GM23338 (cell line): ENCODE data around the gene NSRP1. TPM values are rescaled to one million over a fixed set of nuclear protein-coding genes. Genes with fewer than 3 reads are reported as not detected.

Experiments
- ATAC-seq: fragments of 200-7000 bp; cut with Tn5 transposase; 3 replicates; pipeline ENCODE4 v1.9.1; 2020
- DNase-seq: peaks from one replicate; pipeline ENCODE4 v3.0.0-alpha.2; 2015; ENCODE audit warnings: low spot score
- H2AFZ ChIP-seq: fragments of 200-600 bp; sonication (generic); 2 replicates; pipeline ENCODE4 v1.8.0; 2016; ENCODE audit warnings: antibody characterized with exemption, mild to moderate bottlenecking, moderate library complexity
- H3F3A ChIP-seq: fragments of 200-600 bp; sonication (generic); replicated peaks from 2 replicates; pipeline ENCODE4 v1.8.0; 2017; ENCODE audit warnings: antibody characterized with exemption, mixed run types, low read depth
- H3K27ac ChIP-seq: fragments of 200-600 bp; sonication (generic); 2 replicates; pipeline ENCODE4 v1.6.1; 2016; ENCODE audit warnings: low read depth
- H3K27me3 ChIP-seq: fragments of 200-600 bp; sonication (generic); 2 replicates; pipeline ENCODE4 v1.8.0; 2016; ENCODE audit warnings: mild to moderate bottlenecking, mixed run types, moderate library complexity; ENCODE audit not compliant: insufficient read depth
- H3K36me3 ChIP-seq: fragments of 200-600 bp; sonication (generic); 2 replicates; pipeline ENCODE4 v1.8.0; 2016; ENCODE audit warnings: mild to moderate bottlenecking; ENCODE audit not compliant: insufficient read depth
- H3K4me1 ChIP-seq: fragments of 200-600 bp; sonication (generic); 2 replicates; pipeline ENCODE4 v1.8.0; 2016; ENCODE audit warnings: mild to moderate bottlenecking, moderate library complexity; ENCODE audit not compliant: insufficient read depth
- H3K4me2 ChIP-seq: fragments of 200-600 bp; sonication (generic); 2 replicates; pipeline ENCODE4 v1.7.1; 2017; ENCODE audit warnings: mixed run types
- H3K4me3 ChIP-seq: fragments of 200-600 bp; sonication (generic); 2 replicates; pipeline ENCODE4 v1.6.1; 2016; ENCODE audit warnings: mixed run types
- H3K79me2 ChIP-seq: fragments of 200-600 bp; sonication (generic); replicated peaks from 2 replicates; pipeline ENCODE4 v1.8.0; 2017; ENCODE audit warnings: mild to moderate bottlenecking; ENCODE audit not compliant: insufficient read depth
- H3K9me2 ChIP-seq: fragments of 200-600 bp; sonication (generic); 2 replicates; pipeline ENCODE4 v1.8.0; 2017; ENCODE audit not compliant: insufficient read depth
- H4K20me1 ChIP-seq: fragments of 200-600 bp; sonication (generic); replicated peaks from 2 replicates; pipeline ENCODE4 v1.8.0; 2017; ENCODE audit warnings: mild to moderate bottlenecking; ENCODE audit not compliant: insufficient read depth
- H3K27ac Mint-ChIP-seq: 2 replicates; pipeline ENCODE4 v1.8.0; 2020; ENCODE audit warnings: inconsistent platforms, mild to moderate bottlenecking, moderate library complexity, mixed read lengths
- H3K27me3 Mint-ChIP-seq: 3 replicates; pipeline ENCODE4 v1.8.0; 2022; ENCODE audit warnings: low read depth, mild to moderate bottlenecking, moderate library complexity, mixed read lengths, inconsistent platforms; ENCODE audit not compliant: insufficient read depth, poor library complexity
- H3K36me3 Mint-ChIP-seq: 3 replicates; pipeline ENCODE4 v1.8.0; 2021; ENCODE audit warnings: low read depth, mild to moderate bottlenecking, inconsistent platforms, moderate library complexity, mixed read lengths
- H3K4me1 Mint-ChIP-seq: 3 replicates; pipeline ENCODE4 v1.8.0; 2020; ENCODE audit warnings: mild to moderate bottlenecking, inconsistent platforms, mixed read lengths
- H3K4me3 Mint-ChIP-seq: 3 replicates; pipeline ENCODE4 v1.8.0; 2021; ENCODE audit warnings: moderate library complexity, mild to moderate bottlenecking, inconsistent platforms, mixed read lengths
- H3K9me3 Mint-ChIP-seq: 3 replicates; pipeline ENCODE4 v1.8.0; 2020; ENCODE audit warnings: moderate library complexity, mild to moderate bottlenecking, inconsistent platforms, mixed read lengths
- EZH2 ChIP-seq: fragments of 200-600 bp; sonication (generic); IDR thresholded peaks from one replicate; pipeline ENCODE4 v1.8.0; 2017; ENCODE audit warnings: antibody characterized with exemption, mild to moderate bottlenecking, low read depth; ENCODE audit not compliant: unreplicated experiment
- EZH2phosphoT487 ChIP-seq: fragments of 200-600 bp; sonication (generic); IDR thresholded peaks from one replicate; pipeline ENCODE4 v1.8.1; 2018; ENCODE audit warnings: antibody characterized with exemption; ENCODE audit not compliant: unreplicated experiment
- JUNB ChIP-seq: IDR thresholded peaks from one replicate; pipeline ENCODE4 v1.6.1; 2016; ENCODE audit warnings: antibody characterized with exemption; ENCODE audit not compliant: unreplicated experiment
- NANOG ChIP-seq: IDR thresholded peaks from 2 replicates; pipeline ENCODE4 v1.6.1; 2016; ENCODE audit warnings: antibody characterized with exemption, borderline replicate concordance
- STAT1 ChIP-seq: IDR thresholded peaks from one replicate; pipeline ENCODE4 v1.6.1; 2016; ENCODE audit warnings: antibody characterized with exemption; ENCODE audit not compliant: unreplicated experiment
- ZNF331 ChIP-seq: fragments of 250-450 bp; sonication (Bioruptor Pico); IDR thresholded peaks from 2 replicates; pipeline ENCODE4 v1.5.0; 2020; ENCODE audit warnings: low read depth, mild to moderate bottlenecking, moderate library complexity
- polyA plus RNA-seq: library from polyadenylated mRNA; unstranded; fragments of >200 nt; fragmentation: Nextera tagmentation; extraction: Ambion mirVana; gene quantifications from 2 replicates; pipeline ENCODE4 v1.2.1, GENCODE V29; 2016
- total RNA-seq: library from RNA; depleted of rRNA; stranded (reverse); fragments of >200 nt; shearing (Covaris generic); gene quantifications from 2 replicates; pipeline ENCODE4 v1.2.3, GENCODE V29; 2014
- TF ChIP-seq, protein P1 (sequence below), 2 experiments: fragments of 200-600 bp in 1 of 2; sonication (generic) in 1 of 2; conservative IDR thresholded peaks; 2 replicates each; pipeline versions ENCODE4 v1.5.1 to v1.6.1; 2016 to 2017; ENCODE audit warnings: antibody characterized with exemption in 2 of 2, low read depth in 2 of 2, mild to moderate bottlenecking in 2 of 2, moderate library complexity in 1 of 2
- TF ChIP-seq, protein P2 (sequence below): IDR thresholded peaks from one replicate; pipeline ENCODE4 v1.6.1; 2018; ENCODE audit warnings: antibody characterized with exemption; ENCODE audit not compliant: unreplicated experiment
- TF ChIP-seq, protein P3 (sequence below): IDR thresholded peaks from 2 replicates; pipeline ENCODE4 v1.6.1; 2016; ENCODE audit warnings: antibody characterized with exemption

NSRP1 gene
- total and polyA plus RNA-seq, 2 experiments from 2014 or later: 15.7 to 110 TPM

DNA sequence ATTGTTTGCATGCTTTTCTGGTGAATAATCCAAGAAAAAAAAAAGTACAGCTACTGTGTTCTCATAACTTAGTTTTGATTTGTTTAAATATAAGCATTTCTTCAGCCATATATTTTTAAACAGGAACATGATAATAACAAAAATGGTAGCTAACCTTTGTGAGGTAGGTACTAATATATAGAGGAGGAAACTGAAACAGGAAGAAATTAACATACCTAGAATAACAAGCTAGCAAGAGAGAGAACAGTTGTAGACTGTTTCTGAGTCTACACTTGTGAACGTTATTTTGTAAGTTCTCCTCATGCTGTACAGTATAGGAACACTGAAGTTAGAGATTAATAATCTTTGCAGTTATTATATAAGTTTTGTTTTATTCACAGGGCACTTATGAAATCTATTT lies 49.3 kb downstream of the NSRP1 start (continued):
- TF ChIP-seq, protein P1, sequence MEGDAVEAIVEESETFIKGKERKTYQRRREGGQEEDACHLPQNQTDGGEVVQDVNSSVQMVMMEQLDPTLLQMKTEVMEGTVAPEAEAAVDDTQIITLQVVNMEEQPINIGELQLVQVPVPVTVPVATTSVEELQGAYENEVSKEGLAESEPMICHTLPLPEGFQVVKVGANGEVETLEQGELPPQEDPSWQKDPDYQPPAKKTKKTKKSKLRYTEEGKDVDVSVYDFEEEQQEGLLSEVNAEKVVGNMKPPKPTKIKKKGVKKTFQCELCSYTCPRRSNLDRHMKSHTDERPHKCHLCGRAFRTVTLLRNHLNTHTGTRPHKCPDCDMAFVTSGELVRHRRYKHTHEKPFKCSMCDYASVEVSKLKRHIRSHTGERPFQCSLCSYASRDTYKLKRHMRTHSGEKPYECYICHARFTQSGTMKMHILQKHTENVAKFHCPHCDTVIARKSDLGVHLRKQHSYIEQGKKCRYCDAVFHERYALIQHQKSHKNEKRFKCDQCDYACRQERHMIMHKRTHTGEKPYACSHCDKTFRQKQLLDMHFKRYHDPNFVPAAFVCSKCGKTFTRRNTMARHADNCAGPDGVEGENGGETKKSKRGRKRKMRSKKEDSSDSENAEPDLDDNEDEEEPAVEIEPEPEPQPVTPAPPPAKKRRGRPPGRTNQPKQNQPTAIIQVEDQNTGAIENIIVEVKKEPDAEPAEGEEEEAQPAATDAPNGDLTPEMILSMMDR (conservative IDR thresholded peaks at IDR 0.05; ENCODE audit: low read depth in 2 of 2): no peak
- TF ChIP-seq ZNF331 (CRISPR knock-in tag): no peak
- no peak for TF ChIP-seq STAT1
- TF ChIP-seq, protein P2, sequence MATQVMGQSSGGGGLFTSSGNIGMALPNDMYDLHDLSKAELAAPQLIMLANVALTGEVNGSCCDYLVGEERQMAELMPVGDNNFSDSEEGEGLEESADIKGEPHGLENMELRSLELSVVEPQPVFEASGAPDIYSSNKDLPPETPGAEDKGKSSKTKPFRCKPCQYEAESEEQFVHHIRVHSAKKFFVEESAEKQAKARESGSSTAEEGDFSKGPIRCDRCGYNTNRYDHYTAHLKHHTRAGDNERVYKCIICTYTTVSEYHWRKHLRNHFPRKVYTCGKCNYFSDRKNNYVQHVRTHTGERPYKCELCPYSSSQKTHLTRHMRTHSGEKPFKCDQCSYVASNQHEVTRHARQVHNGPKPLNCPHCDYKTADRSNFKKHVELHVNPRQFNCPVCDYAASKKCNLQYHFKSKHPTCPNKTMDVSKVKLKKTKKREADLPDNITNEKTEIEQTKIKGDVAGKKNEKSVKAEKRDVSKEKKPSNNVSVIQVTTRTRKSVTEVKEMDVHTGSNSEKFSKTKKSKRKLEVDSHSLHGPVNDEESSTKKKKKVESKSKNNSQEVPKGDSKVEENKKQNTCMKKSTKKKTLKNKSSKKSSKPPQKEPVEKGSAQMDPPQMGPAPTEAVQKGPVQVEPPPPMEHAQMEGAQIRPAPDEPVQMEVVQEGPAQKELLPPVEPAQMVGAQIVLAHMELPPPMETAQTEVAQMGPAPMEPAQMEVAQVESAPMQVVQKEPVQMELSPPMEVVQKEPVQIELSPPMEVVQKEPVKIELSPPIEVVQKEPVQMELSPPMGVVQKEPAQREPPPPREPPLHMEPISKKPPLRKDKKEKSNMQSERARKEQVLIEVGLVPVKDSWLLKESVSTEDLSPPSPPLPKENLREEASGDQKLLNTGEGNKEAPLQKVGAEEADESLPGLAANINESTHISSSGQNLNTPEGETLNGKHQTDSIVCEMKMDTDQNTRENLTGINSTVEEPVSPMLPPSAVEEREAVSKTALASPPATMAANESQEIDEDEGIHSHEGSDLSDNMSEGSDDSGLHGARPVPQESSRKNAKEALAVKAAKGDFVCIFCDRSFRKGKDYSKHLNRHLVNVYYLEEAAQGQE: no peak

DNA sequence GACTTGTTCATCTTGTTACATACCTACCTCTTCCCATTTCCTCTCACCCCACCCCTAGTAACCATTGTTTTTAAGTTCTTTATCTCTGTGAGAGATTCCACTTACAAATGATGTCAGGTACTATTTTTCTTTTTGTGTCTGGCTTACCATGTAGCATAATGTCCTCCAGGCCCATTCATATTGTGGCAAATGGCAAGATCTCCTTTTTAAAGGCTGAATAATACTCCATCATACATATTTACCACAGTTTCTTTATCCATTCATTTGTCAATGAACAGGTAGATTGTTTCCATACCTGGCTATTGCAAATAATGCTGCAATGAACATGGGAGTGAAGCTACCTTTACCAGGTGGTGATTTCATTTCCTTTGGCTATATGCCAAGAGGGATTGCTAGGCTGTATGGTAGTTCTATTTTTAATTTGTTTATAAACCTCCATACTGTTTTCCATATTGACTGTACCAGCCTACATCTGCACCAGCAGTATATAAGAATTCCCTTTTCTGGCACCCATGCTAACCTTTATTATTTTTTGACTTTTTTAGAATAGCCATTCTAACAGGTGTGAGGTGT lies 53.9 kb downstream of the NSRP1 start:
- H3K4me3 Mint-ChIP-seq: no peak overlapping the region
- TF ChIP-seq NANOG: no peak

DNA sequence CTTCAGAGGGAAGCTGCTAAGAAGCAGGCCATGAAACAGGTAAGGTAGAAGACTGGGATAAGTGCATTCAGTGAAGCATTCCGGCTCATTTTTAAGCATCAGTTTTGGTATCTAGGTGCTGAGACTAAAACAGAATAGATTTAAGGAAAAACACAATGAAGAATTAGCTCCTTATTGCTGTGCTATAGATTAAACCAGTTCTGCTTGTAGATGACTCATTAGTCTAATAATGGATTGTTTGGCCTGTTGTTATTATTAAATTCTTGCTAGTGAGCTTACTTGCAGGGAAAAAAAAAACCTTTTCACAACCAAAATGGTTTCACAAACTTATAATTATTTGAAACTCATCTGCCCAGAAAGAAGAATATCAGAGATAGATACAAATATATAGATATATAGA lies 55.9 kb downstream of the NSRP1 start:
- Mint-ChIP-seq H3K4me1 (no peaks in the 10 kb centered on the region), H3K36me3 (peaks cover 16% of the 10 kb centered on the region; the same call in 2 of the 3 replicates), H3K9me3 (no peaks in the 10 kb centered on the region), H3K4me3 (no peak overlapping the region), H3K27me3 (peaks cover 4% of the 10 kb centered on the region), H3K27ac (no peak overlapping the region)
- Histone ChIP-seq H2AFZ (no peak overlapping the region), H3K79me2 (no peaks in the 10 kb centered on the region), H3K4me1 (no peaks in the 10 kb centered on the region), H3K27ac (no peak overlapping the region), H3K36me3 (peaks cover 4% of the 10 kb centered on the region; the same call in 1 of the 2 replicates), H3K4me3 (no peak overlapping the region), H3K9me2 (no peaks in the 10 kb centered on the region), H3K27me3 (no peaks in the 10 kb centered on the region), H3F3A (no peaks in the 10 kb centered on the region), H3K4me2 (no peak overlapping the region), H4K20me1 (no peaks in the 10 kb centered on the region)
- DNase-seq (no peak), ATAC-seq (no peak)
- TF ChIP-seq ZNF331 (CRISPR knock-in tag) (no peak), EZH2 (no peak), EZH2phosphoT487 (no peak), JUNB (no peak), NANOG (no peak)
- TF ChIP-seq, protein P1 (conservative IDR thresholded peaks at IDR 0.05; ENCODE audit: low read depth in 2 of 2): no peak
- TF ChIP-seq, protein P3, sequence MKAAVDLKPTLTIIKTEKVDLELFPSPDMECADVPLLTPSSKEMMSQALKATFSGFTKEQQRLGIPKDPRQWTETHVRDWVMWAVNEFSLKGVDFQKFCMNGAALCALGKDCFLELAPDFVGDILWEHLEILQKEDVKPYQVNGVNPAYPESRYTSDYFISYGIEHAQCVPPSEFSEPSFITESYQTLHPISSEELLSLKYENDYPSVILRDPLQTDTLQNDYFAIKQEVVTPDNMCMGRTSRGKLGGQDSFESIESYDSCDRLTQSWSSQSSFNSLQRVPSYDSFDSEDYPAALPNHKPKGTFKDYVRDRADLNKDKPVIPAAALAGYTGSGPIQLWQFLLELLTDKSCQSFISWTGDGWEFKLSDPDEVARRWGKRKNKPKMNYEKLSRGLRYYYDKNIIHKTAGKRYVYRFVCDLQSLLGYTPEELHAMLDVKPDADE: no peak

More for the DNA sequence above, 53.9 kb downstream of the NSRP1 start:
- H3K9me2 ChIP-seq: no peaks in the 10 kb centered on the region
- DNase-seq (no peak), ATAC-seq (no peak)
- H3K4me1 ChIP-seq: no peaks in the 10 kb centered on the region
- no peak overlapping the region for H3K4me2 ChIP-seq
- Mint-ChIP-seq H3K27me3 (peaks cover 2% of the 10 kb centered on the region), H3K9me3 (no peaks in the 10 kb centered on the region), H3K36me3 (peaks cover 11% of the 10 kb centered on the region; the same call in 2 of the 3 replicates), H3K27ac (no peak overlapping the region), H3K4me1 (no peaks in the 10 kb centered on the region)
- no peaks in the 10 kb centered on the region for H3K27me3 ChIP-seq
- H2AFZ ChIP-seq: no peak overlapping the region
- no peaks in the 10 kb centered on the region for H3K36me3 ChIP-seq
- H3K4me3 ChIP-seq: no peak overlapping the region
- no peaks in the 10 kb centered on the region for H3F3A ChIP-seq
- H3K27ac ChIP-seq: no peak overlapping the region
- H3K79me2 ChIP-seq: peaks cover 13% of the 10 kb centered on the region; the same call in 1 of the 2 replicates
- no peaks in the 10 kb centered on the region for H4K20me1 ChIP-seq
